ENCODE data around the gene PLEKHA1. TPM values are rescaled to one million over a fixed set of nuclear protein-coding genes. Genes with fewer than 3 reads are reported as not detected.

Gene PLEKHA1
- polyA plus RNA-seq, 1 of the 3 experiments (the other 2 are of a cell fraction) = 8.4 TPM

DNA sequence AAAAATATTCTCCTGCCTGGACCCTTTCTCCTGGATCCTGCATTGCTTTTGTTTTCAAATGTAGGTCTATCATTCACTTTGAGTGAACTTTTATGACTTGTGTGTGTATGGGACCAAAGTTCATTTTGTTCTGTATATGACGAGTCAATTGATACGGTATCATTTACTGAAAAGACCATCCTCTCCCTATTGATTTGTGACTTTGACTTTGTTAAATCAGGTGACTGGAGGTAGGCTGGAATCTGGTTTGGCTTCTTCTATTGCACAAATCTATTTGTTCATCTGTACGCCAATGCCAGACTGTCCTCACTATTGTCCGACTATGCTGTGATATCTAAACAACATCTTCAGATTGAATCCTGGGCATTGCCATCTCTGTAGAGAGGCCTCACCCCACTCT lies 74.6 kb downstream of the PLEKHA1 start:
- Histone ChIP-seq H3K9ac (no peak overlapping the region), H3K27ac (ENCODE audit: low read depth in 2 of 2, low read length in 1 of 2) (no peak overlapping the region), H3K79me2 (ENCODE audit: insufficient read depth) (no peaks in the 10 kb centered on the region), H3K36me3 (replicated peaks in 1 of 2; ENCODE audit: control insufficient read depth in 1 of 2, insufficient read depth in 2 of 2, low read length in 1 of 2) (no peaks in the 10 kb centered on the region), H2AFZ (ENCODE audit: low read depth) (no peak overlapping the region), H3K4me2 (no peak overlapping the region), H3K4me1 (ENCODE audit: control insufficient read depth in 1 of 2, insufficient read depth in 2 of 2, low read depth in 1 of 2, low read length in 1 of 2) (no peaks in the 10 kb centered on the region; a peak in 1 of 4 replicates), H3F3A (replicated peaks; ENCODE audit: insufficient read depth) (peaks cover 7% of the 10 kb centered on the region), H3K27me3 (ENCODE audit: insufficient read depth) (no peaks in the 10 kb centered on the region), H3K9me3 (peaks cover 7% of the 10 kb centered on the region; the same call in 1 of the 2 replicates), H3K4me3 (ENCODE audit: low read depth in 2 of 2, low read length in 1 of 2) (no peak overlapping the region), H3K9me2 (no peaks in the 10 kb centered on the region), H4K20me1 (ENCODE audit: insufficient read depth) (no peaks in the 10 kb centered on the region)
- POLR2A ChIA-PET = no interaction called here
- CTCF ChIA-PET = no interaction called here
- TF ChIP-seq RXRA (IDR thresholded peaks at IDR 0.05; ENCODE audit: borderline replicate concordance, low read depth) = no peak
- TF ChIP-seq FOXJ3 (CRISPR knock-in tag; IDR thresholded peaks at IDR 0.05) = no peak
- no peak for TF ChIP-seq TEAD4 (IDR thresholded peaks at IDR 0.05; ENCODE audit: borderline replicate concordance, insufficient read depth)
- TF ChIP-seq ELF1 (IDR thresholded peaks at IDR 0.05) = no peak
- no peak for TF ChIP-seq FOSL2 (IDR thresholded peaks at IDR 0.05; ENCODE audit: borderline replicate concordance, low read depth)
- no peak for DNase-seq
- 83% methylated on average over 4 of the region's 4 CpGs for WGBS (ENCODE audit: low lambda C conversion rate)

DNA sequence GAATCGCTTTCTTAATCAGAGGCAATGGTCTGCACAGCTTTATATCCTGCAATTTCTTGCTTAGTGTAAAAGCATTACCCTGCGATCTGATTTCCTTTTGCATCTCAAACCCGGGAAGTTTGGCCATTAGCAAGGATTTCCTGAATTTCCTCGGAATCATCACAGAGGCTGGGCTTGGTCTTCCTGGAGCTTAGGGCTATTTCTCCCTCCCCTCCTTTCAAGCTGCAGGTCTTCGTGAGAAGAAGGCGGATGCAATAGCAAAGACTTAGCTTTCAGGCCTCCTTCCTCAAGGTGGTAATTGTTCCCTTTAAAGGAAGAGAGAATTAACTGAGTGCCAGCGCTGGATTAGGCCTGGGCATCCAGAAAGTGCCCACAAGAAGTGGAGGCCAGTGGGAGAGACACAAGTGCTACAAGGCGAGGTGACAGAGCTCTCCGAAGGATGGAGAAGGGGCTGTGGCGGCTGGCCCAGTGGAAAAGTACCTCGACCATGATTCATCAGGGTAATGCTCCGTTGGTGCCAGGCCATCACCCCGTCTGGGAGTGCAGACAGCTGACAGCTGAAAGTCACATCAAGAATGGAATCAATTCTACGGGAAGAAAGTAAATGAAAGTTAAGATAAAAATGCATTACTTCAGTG lies 76.0 kb downstream of the PLEKHA1 start:
- POLR2A ChIA-PET = interaction anchor here (0.6 kb wide), 1 partner anchor 19 kb away, joined by 4 read pairs; no protein-coding TSS in a partner anchor
- no peak for DNase-seq
- Histone ChIP-seq H3K9ac (no peak overlapping the region), H2AFZ (ENCODE audit: low read depth) (peak overlapping the region; percentile 6; the same call in 1 of the 2 replicates), H3K4me3 (ENCODE audit: low read depth in 2 of 2, low read length in 1 of 2) (no peak overlapping the region), H3K27ac (ENCODE audit: low read depth in 2 of 2, low read length in 1 of 2) (no peak overlapping the region), H3K36me3 (replicated peaks in 1 of 2; ENCODE audit: control insufficient read depth in 1 of 2, insufficient read depth in 2 of 2, low read length in 1 of 2) (no peaks in the 10 kb centered on the region), H3K4me2 (no peak overlapping the region), H3K27me3 (ENCODE audit: insufficient read depth) (no peaks in the 10 kb centered on the region), H4K20me1 (ENCODE audit: insufficient read depth) (no peaks in the 10 kb centered on the region), H3K9me2 (no peaks in the 10 kb centered on the region), H3K9me3 (peaks cover 7% of the 10 kb centered on the region; the same call in 1 of the 2 replicates), H3K4me1 (ENCODE audit: control insufficient read depth in 1 of 2, insufficient read depth in 2 of 2, low read depth in 1 of 2, low read length in 1 of 2) (no peaks in the 10 kb centered on the region; a peak in 1 of 4 replicates), H3F3A (replicated peaks; ENCODE audit: insufficient read depth) (peaks cover 7% of the 10 kb centered on the region), H3K79me2 (ENCODE audit: insufficient read depth) (no peaks in the 10 kb centered on the region)
- WGBS (ENCODE audit: low lambda C conversion rate) = 67% methylated on average over 14 of the region's 14 CpGs
- CTCF ChIA-PET = interaction anchor here (0.8 to 1.5 kb wide), 4 partner anchors 15 to 253 kb away, joined by 3 read pairs; no protein-coding TSS in a partner anchor
- TF ChIP-seq FOSL2 (IDR thresholded peaks at IDR 0.05; ENCODE audit: borderline replicate concordance, low read depth) (peak; percentile 17; the same call in 1 of the 2 replicates), TCF12 (IDR thresholded peaks at IDR 0.05) (peak; percentile 14; the same call in 1 of the 2 replicates), RCOR1 (IDR thresholded peaks at IDR 0.05; ENCODE audit: low read length) (no peak)
- TF ChIP-seq, protein P1, sequence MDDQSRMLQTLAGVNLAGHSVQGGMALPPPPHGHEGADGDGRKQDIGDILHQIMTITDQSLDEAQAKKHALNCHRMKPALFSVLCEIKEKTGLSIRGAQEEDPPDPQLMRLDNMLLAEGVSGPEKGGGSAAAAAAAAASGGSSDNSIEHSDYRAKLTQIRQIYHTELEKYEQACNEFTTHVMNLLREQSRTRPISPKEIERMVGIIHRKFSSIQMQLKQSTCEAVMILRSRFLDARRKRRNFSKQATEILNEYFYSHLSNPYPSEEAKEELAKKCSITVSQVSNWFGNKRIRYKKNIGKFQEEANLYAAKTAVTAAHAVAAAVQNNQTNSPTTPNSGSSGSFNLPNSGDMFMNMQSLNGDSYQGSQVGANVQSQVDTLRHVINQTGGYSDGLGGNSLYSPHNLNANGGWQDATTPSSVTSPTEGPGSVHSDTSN (IDR thresholded peaks at IDR 0.05) = peak; percentile 58

DNA sequence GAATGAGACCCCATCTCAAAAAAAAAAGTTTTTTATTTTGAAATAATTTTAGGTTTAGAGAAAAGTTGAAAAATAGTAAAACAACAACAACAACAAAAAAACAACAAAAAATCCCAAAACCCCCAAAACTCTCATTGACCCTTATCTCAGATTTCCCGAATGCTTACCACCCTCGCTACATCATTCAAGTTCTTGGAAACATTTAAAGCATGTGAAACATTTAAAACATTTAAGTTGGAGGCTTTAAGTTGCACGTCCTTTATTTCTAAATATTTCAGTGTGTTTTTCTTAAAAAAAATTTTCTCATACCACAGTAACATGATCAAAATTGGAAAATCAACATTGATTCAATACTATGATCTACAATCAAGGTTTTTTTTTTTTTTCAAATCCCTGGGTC lies 79.6 kb downstream of the PLEKHA1 start:
- no peak overlapping the region for H3K4me2 ChIP-seq
- DNase-seq = no peak
- ChIA-PET POLR2A (no interaction called here), CTCF (interaction anchor here (1.2 to 2.1 kb wide), 2 partner anchors 155 to 186 kb away, joined by 4 to 6 read pairs; no protein-coding TSS in a partner anchor)
- no peak overlapping the region for H3K9ac ChIP-seq
- H3K4me3 ChIP-seq (ENCODE audit: low read depth in 2 of 2, low read length in 1 of 2) = no peak overlapping the region
- H3K27ac ChIP-seq (ENCODE audit: low read depth in 2 of 2, low read length in 1 of 2) = no peak overlapping the region
- H4K20me1 ChIP-seq (ENCODE audit: insufficient read depth) = no peaks in the 10 kb centered on the region
- no peaks in the 10 kb centered on the region for H3K27me3 ChIP-seq (ENCODE audit: insufficient read depth)
- peaks cover 0 to 4% of the 10 kb centered on the region in 2 experiments; a peak in 1 of 4 replicates for H3K4me1 ChIP-seq (ENCODE audit: control insufficient read depth in 1 of 2, insufficient read depth in 2 of 2, low read depth in 1 of 2, low read length in 1 of 2)
- TF ChIP-seq, protein P2, sequence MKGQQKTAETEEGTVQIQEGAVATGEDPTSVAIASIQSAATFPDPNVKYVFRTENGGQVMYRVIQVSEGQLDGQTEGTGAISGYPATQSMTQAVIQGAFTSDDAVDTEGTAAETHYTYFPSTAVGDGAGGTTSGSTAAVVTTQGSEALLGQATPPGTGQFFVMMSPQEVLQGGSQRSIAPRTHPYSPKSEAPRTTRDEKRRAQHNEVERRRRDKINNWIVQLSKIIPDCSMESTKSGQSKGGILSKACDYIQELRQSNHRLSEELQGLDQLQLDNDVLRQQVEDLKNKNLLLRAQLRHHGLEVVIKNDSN (IDR thresholded peaks at IDR 0.05; ENCODE audit: borderline replicate concordance, low read depth) = no peak
- TF ChIP-seq, protein P3, sequence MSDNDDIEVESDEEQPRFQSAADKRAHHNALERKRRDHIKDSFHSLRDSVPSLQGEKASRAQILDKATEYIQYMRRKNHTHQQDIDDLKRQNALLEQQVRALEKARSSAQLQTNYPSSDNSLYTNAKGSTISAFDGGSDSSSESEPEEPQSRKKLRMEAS (IDR thresholded peaks at IDR 0.05; ENCODE audit: low read depth) = no peak
- H2AFZ ChIP-seq (ENCODE audit: low read depth) = no peak overlapping the region
- no peaks in the 10 kb centered on the region for H3F3A ChIP-seq (replicated peaks; ENCODE audit: insufficient read depth)
- 84% methylated on average over 3 of the region's 3 CpGs for WGBS (ENCODE audit: low lambda C conversion rate)
- no peaks in the 10 kb centered on the region for H3K36me3 ChIP-seq (replicated peaks in 1 of 2; ENCODE audit: control insufficient read depth in 1 of 2, insufficient read depth in 2 of 2, low read length in 1 of 2)
- H3K79me2 ChIP-seq (ENCODE audit: insufficient read depth) = no peaks in the 10 kb centered on the region
- H3K9me2 ChIP-seq = no peaks in the 10 kb centered on the region
- no peaks in the 10 kb centered on the region for H3K9me3 ChIP-seq
